Urinary bladder (tissue), 4 donors: Measurements from ENCODE around the gene TBC1D5. TPM values are rescaled to one million over a fixed set of nuclear protein-coding genes. Genes with fewer than 3 reads are reported as not detected.

Experiments used
- DNase-seq: peaks from one replicate; pipeline ENCODE4 v3.0.0-alpha.2; 2015; ENCODE audit errors: extremely low spot score
- H3K27ac ChIP-seq: one replicate; pipeline ENCODE4 v1.5.1; 2013; ENCODE audit warnings: low read depth, mild to moderate bottlenecking, moderate library complexity
- H3K36me3 ChIP-seq: one replicate; pipeline ENCODE4 v1.6.1; 2013; ENCODE audit warnings: mild to moderate bottlenecking, moderate library complexity; ENCODE audit not compliant: insufficient read depth
- H3K4me1 ChIP-seq: one replicate; pipeline ENCODE4 v1.6.1; 2013; ENCODE audit warnings: mild to moderate bottlenecking, moderate library complexity; ENCODE audit not compliant: insufficient read depth
- H3K4me3 ChIP-seq: one replicate; pipeline ENCODE4 v1.5.1; 2013; ENCODE audit warnings: low read depth, low read length
- WGBS: extraction: QIAGEN DNeasy Blood & Tissue Kit; methylation state at CpG from one replicate; pipeline ENCODE4 v1.1.7; 2013; 5-methylcytosine and 5-hydroxymethylcytosine counted together
- polyA plus RNA-seq: library from polyadenylated mRNA; stranded (reverse); fragments of 200-250 nt; gene quantifications from one replicate; pipeline ENCODE4 v1.2.3, GENCODE V29; 2013
- total RNA-seq: library from RNA; depleted of rRNA; stranded (reverse); fragments of >200 nt; gene quantifications from one replicate; pipeline ENCODE4 v1.2.3, GENCODE V29; 2014
- donor health status: healthy with polysubstance abuse.
- donor health status: healthy.

Gene TBC1D5
- total and polyA plus RNA-seq, 2 donors: 26.2 to 145 TPM

- WGBS: 92% methylated on average over 9 of the region's 9 CpGs
- Histone ChIP-seq H3K36me3 (no peaks in the 10 kb centered on the region), H3K4me1 (no peaks in the 10 kb centered on the region), H3K27ac (no peak overlapping the region), H3K4me3 (no peak overlapping the region)
- DNase-seq: no peak
Observed at GRCh38 chr3:17765819-17766472, 23.5 kb upstream of the TBC1D5 start.

DNA sequence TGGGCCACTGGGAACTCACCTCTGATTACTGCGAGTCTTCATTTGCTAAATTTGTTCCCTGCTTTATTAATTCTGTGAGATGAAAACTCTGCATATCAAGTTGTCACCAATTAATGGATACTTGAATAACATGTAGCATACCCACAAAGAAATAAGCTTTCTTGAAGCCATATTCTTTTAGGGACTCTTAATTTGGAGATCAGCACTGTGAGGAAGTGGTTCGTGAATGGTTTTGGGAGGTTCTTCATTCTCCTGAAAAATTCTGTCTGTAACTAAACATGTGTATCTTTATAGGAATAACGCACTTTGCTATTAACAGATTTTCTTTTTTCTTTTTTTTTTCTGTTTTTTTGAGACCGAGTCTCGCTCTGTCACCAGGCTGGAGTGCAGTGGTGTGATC, 19.1 kb upstream of the TBC1D5 start:
- 91% methylated on average over 5 of the region's 5 CpGs for WGBS

GRCh38 chr3:17759901-17760300, 17.5 kb upstream of the TBC1D5 start:
- Histone ChIP-seq H3K27ac (no peak overlapping the region), H3K36me3 (no peaks in the 10 kb centered on the region), H3K4me3 (no peak overlapping the region), H3K4me1 (no peaks in the 10 kb centered on the region)
- whole genome bisulfite sequencing: 78% methylated on average over 4 of the region's 4 CpGs
- DNase-seq: no peak

More for the DNA sequence above, 19.1 kb upstream of the TBC1D5 start:
- no peak overlapping the region for H3K4me3 ChIP-seq
- no peaks in the 10 kb centered on the region for H3K4me1 ChIP-seq
- DNase-seq: no peak
- no peaks in the 10 kb centered on the region for H3K36me3 ChIP-seq
- no peak overlapping the region for H3K27ac ChIP-seq

DNA sequence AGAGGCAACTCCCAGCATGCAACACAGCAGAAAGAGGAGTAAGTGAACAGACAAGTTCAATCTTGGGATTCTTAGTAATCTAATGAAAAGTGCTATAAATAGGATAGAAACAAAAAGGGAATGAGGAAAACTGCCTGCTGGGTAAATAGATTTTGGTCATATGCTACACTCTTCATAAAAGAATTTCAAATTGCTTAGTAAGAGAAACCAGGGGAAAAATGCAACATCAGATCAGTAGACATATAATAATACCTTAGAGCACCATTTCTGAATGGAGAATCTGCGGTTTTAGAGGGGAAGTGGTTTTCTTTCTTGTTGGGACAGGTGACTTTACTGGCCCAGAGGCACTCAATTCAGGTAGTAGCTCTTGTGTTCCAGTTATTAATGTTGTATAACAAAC, 13.4 kb upstream of the TBC1D5 start:
- Histone ChIP-seq H3K36me3 (no peaks in the 10 kb centered on the region), H3K4me1 (no peaks in the 10 kb centered on the region), H3K4me3 (no peak overlapping the region), H3K27ac (no peak overlapping the region)
- DNase-seq: no peak
- 92% methylated on average over 1 of the region's 1 CpG for WGBS

- no peaks in the 10 kb centered on the region for H3K4me1 ChIP-seq
- H3K36me3 ChIP-seq: no peaks in the 10 kb centered on the region
- no peak overlapping the region for H3K4me3 ChIP-seq
- 75% methylated on average over 1 of the region's 1 CpG for WGBS
- H3K27ac ChIP-seq: no peak overlapping the region
- DNase-seq: no peak
Observed at GRCh38 chr3:17753632-17753992, 11.2 kb upstream of the TBC1D5 start.

- Histone ChIP-seq H3K36me3 (no peaks in the 10 kb centered on the region), H3K4me3 (no peak overlapping the region), H3K4me1 (no peaks in the 10 kb centered on the region), H3K27ac (no peak overlapping the region)
- 69% methylated on average over 1 of the region's 1 CpG for WGBS
- DNase-seq: no peak
Observed at GRCh38 chr3:17752876-17753631, 10.6 kb upstream of the TBC1D5 start.

DNA sequence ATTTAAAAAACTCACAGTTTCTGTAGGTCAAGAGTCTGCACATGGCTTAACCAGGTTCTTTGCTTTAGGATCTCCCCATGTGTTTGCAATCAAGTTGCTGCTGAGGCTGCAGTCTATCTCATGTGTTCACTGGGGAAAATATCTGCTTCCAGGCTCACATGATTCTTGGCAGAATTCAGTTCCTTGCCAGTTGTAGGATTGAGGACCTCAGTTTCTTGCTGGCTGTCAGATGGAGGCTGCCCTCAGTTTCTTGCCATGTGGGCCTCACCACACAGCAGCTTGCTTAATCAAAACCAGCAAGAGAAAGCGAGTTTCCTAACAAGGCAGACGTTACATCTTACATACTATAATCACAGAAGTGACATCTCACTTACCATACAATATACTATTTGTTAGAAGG, 10.0 kb upstream of the TBC1D5 start:
- Histone ChIP-seq H3K27ac (no peak overlapping the region), H3K4me1 (no peaks in the 10 kb centered on the region), H3K4me3 (no peak overlapping the region), H3K36me3 (no peaks in the 10 kb centered on the region)
- WGBS: 68% methylated on average over 2 of the region's 2 CpGs
- DNase-seq: no peak

GRCh38 chr3:17749705-17750293, 7.4 kb upstream of the TBC1D5 start:
- 80% methylated on average over 3 of the region's 3 CpGs for WGBS
- Histone ChIP-seq H3K36me3 (no peaks in the 10 kb centered on the region), H3K4me3 (no peak overlapping the region), H3K4me1 (no peaks in the 10 kb centered on the region), H3K27ac (no peak overlapping the region)
- DNase-seq: no peak

- 89% methylated on average over 1 of the region's 1 CpG for WGBS
- H3K4me1 ChIP-seq: no peaks in the 10 kb centered on the region
- H3K27ac ChIP-seq: no peak overlapping the region
- no peak overlapping the region for H3K4me3 ChIP-seq
- H3K36me3 ChIP-seq: no peaks in the 10 kb centered on the region
- DNase-seq: no peak
Observed at GRCh38 chr3:17749281-17749680, 6.8 kb upstream of the TBC1D5 start.

- WGBS: 72% methylated on average over 6 of the region's 6 CpGs
- Histone ChIP-seq H3K27ac (no peak overlapping the region), H3K4me3 (no peak overlapping the region), H3K36me3 (no peaks in the 10 kb centered on the region), H3K4me1 (no peaks in the 10 kb centered on the region)
- no peak for DNase-seq
Observed at GRCh38 chr3:17747890-17748247, 5.4 kb upstream of the TBC1D5 start.

DNA sequence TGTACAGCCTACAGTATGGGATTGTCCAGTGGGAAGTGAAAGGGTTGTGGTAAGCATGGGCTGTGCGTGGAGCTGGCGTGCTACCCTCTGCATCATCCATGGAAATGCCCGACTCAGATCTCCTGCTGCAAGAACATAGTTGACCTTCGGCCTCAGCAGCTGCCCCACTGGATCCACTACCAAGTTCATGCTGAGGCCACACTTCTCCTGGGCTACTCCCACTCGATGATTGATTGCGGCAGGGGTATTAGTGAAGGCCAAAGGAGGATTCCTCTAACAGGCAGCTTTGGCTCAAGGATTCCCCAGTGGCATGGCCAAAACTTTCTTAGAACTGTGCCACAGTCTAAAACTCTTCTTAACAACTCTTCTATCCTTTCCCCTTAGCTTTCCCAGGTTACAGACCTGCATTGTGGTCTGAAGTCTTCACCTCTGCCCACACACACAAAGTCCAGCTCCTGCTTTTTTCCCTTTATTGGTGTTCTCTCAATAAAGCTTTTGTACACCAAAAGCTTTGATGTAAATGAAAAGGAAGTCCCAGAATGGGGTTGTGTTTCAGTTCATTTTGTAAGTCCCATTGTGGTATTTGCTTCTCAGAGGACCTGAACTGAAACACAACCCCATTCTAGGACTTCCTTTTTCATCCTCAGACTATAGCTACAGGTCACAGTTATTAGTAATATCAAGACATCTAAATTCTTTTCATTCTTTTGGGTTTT, 4.9 kb upstream of the TBC1D5 start:
- no peak for DNase-seq

DNA sequence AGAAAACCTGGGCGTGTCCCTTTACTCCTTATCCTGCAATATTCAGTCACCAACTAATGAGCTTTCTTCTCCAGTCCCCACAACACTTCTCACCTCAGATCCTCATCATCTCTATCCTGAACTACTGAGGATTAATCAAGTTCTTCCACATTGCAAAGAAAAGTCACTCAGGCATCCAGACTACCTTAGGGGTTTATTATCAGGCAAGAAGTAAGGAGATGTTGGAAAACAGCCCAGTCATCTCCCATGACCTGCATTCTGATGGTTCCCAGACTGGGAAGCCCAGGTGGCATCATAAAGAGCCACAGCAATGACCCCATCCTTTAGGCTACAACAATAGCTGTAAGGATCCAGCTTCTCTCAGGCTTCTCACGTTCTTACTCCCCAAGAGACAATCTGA, 3.5 kb upstream of the TBC1D5 start:
- Histone ChIP-seq H3K27ac (no peak overlapping the region), H3K4me1 (peaks cover under 1% of the 10 kb centered on the region), H3K36me3 (no peaks in the 10 kb centered on the region), H3K4me3 (no peak overlapping the region)
- WGBS: 69% methylated on average over 2 of the region's 2 CpGs
- DNase-seq: no peak

More for the DNA sequence above, 4.9 kb upstream of the TBC1D5 start:
- H3K27ac ChIP-seq: no peak overlapping the region
- no peaks in the 10 kb centered on the region for H3K4me1 ChIP-seq
- H3K36me3 ChIP-seq: no peaks in the 10 kb centered on the region
- H3K4me3 ChIP-seq: no peak overlapping the region
- WGBS: 90% methylated on average over 6 of the region's 6 CpGs

DNA sequence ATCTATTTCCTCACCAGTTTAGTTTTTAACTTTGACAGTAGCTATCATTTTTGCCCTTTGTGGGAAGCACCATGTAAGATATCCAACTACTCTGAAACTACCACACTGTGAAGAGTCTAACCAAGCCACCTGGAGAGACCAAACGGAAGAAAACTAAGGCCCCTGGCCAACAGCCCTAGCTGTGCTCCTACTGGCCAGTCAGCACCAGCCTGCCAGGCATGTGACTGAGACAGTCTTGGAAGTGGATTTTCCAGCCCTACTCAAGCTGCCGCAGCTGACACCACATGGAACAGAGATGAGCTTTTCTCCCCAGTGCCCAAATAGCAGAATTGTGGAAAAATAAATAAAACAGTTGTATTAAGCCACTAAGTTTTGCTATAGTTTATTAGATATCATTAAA, 2.9 kb upstream of the TBC1D5 start:
- Histone ChIP-seq H3K36me3 (no peaks in the 10 kb centered on the region), H3K4me3 (no peak overlapping the region), H3K4me1 (peaks cover 4% of the 10 kb centered on the region), H3K27ac (no peak overlapping the region)
- 81% methylated on average over 2 of the region's 2 CpGs for WGBS
- no peak for DNase-seq

DNA sequence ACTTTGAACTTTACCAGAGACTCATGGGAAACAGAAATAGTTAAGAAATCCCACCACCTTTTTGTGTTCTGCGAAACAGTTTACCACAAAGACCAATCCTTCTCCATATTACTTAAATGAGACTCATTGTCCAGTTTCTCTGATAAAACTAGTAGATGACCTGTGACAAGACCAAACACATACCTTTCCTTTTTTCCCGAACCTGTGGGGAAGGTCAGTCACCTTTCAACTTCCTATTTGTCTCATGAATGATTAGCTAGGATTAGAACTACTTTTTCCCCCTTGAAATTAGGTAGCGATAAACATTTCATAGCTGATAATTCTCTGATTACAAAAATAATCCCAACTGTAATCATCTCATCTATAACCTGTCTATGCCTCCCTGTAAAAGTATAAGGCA, 2.3 kb upstream of the TBC1D5 start:
- 89% methylated on average over 3 of the region's 3 CpGs for WGBS
- peaks cover 4% of the 10 kb centered on the region for H3K4me1 ChIP-seq
- no peak for DNase-seq
- H3K4me3 ChIP-seq: no peak overlapping the region
- no peaks in the 10 kb centered on the region for H3K36me3 ChIP-seq
- no peak overlapping the region for H3K27ac ChIP-seq
